T-helper 2 cell treated with Interferon-gamma antibody and Interleukin-4, amounts not matched to agents 100 ng/mL and 5 ng/mL, for 36 hours (primary cell): Measurements from ENCODE around the gene FCGR1A. TPM values are rescaled to one million over a fixed set of nuclear protein-coding genes. Genes with fewer than 3 reads are reported as not detected.
"Not testable (repeated sequence)": the region's sequence is repeated elsewhere in the genome, so short reads cannot be mapped to it uniquely, and the experiment has no call there.

Experiments used
- intact Hi-C: fragments of 100-400 bp; cut with micrococcal nuclease; formaldehyde crosslinking; loops from one replicate; pipeline ENCODE4 v1.15.1; 2023
- total RNA-seq: library from RNA; stranded (reverse); gene quantifications from 2 replicates; pipeline ENCODE4 v1.2.3, GENCODE V29; 2022

FCGR1A gene
- total RNA-seq, 1 donor from 2014 or later: not detected

- intact Hi-C loops: not testable (repeated sequence)
Measured at GRCh38 chr1:149832316-149833126, 50.0 kb downstream of the FCGR1A start.

- intact Hi-C loops: not testable (repeated sequence)
Measured at GRCh38 chr1:149833144-149833543, 50.6 kb downstream of the FCGR1A start.

GRCh38 chr1:149841149-149841548 is 58.7 kb downstream of the FCGR1A start:
- intact Hi-C loops: not testable (repeated sequence)

Other genes starting within 250 kb of the FCGR1A start
- gene PPIAL4C, start 198.8 kb upstream of the FCGR1A start, total RNA-seq: 0.48 and 1.1 TPM in 2 replicates
- gene BOLA1, start 116.9 kb downstream of the FCGR1A start, total RNA-seq: 16.3 and 17.9 TPM in 2 replicates
- gene SV2A, start 135.2 kb downstream of the FCGR1A start, total RNA-seq: 16.0 and 17.5 TPM in 2 replicates
- gene SF3B4, start 145.1 kb downstream of the FCGR1A start, total RNA-seq: 107 and 114 TPM in 2 replicates
- 5.4 and 6.8 TPM in 2 replicates for gene MTMR11, start 154.2 kb downstream of the FCGR1A start, total RNA-seq
- 9.0 and 11.9 TPM in 2 replicates for gene OTUD7B, start 228.0 kb downstream of the FCGR1A start, total RNA-seq